NB4 (cell line): ENCODE data around the gene RAET1E.

Source experiments
- CTCF ChIP-seq: IDR thresholded peaks from one replicate; pipeline ENCODE4 v1.5.1; 2012; ENCODE audit warnings: low read depth, low read length
- MAX ChIP-seq: IDR thresholded peaks from 2 replicates; pipeline ENCODE4 v1.6.1; 2011; ENCODE audit warnings: low read depth, low read length
- MYC ChIP-seq: IDR thresholded peaks from 2 replicates; pipeline ENCODE4 v1.6.1; 2011; ENCODE audit warnings: low read depth, low read length
- POLR2A ChIP-seq: IDR thresholded peaks from 2 replicates; pipeline ENCODE4 v1.6.1; 2011; ENCODE audit warnings: mild to moderate bottlenecking; ENCODE audit not compliant: insufficient read length; ENCODE audit errors: extremely low read depth

GRCh38 chr6:149884617-149885016, 13.3 kb downstream of the RAET1E start:
- TF ChIP-seq POLR2A, result no peak
- TF ChIP-seq CTCF, result no peak
- no peak for TF ChIP-seq MAX
- TF ChIP-seq MYC, result no peak
